ENCODE results near the gene MUC20. TPM values are rescaled to one million over a fixed set of nuclear protein-coding genes. Genes with fewer than 3 reads are reported as not detected.
A peak's percentile ranks its signal among the peaks of the same experiment; 100 is the strongest.

MUC20 gene
- total RNA-seq, 1 experiment from 2014 or later = not detected

DNA sequence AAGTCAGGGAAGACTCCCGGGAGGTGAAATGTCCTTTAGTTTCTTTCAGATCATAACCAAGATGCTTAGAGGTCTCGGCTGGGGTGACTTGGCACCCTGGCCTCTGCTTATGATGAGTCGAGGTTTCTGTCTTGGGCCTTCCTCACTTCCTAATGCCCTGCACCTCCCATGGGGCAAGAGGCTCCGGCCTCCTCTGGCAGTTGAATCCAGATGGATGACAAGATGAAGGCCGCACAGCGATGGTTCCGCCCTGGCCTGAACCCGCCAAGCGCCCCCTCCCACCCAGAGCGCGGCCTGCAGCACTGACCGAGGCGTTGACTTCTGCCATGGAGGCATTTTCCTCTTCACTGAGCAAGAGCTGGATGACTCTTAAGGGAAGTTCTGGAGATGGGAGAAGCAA is 31.3 kb downstream of the MUC20 start:
- no peak for ATAC-seq

DNA sequence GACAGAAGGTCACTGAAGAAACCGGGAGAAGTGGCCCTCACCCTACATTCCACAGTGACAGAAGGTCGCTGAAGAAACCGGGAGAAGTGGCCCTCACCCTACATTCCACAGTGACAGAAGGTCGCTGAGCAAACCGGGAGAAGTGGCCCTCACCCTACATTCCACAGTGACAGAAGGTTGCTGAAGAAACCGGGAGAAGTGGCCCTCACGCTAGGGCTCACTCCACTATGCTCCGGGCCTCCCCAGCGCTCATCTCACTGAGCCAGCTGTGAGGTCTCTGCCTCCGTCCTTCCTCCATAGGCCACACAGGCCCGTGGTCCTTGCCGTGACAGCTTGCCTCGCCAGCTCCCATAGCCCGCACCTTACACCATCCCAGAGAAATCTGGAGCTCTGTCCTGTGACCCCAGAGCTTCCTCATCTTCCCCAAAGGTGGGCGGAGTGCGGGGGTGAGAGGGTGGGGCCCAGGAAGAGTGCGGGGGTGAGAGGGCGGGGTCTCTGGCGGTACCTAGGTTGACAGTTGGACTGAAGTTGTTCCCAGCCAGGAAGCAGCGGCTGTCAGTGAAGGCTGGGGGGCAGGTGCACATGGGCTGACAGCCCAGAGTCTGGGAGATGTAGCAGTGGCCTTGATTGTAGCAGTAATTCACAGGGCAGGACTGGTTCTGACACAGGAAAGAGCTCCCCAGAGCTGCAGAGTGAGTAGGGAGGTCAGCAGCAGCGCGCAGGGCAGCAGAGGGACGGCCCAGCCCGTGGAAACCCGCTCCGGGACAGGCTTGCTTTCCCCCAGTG is 32.0 kb downstream of the MUC20 start:
- Histone ChIP-seq H3K9me3 (ENCODE audit: control insufficient read depth, insufficient read depth, low read depth, low read length) (no peaks in the 10 kb centered on the region), H3K4me3 (ENCODE audit: low read depth in 2 of 2, low read length in 2 of 2) (no peak overlapping the region), H3K36me3 (ENCODE audit: control insufficient read depth, insufficient read depth, low read length) (no peaks in the 10 kb centered on the region), H3K27me3 (ENCODE audit: control insufficient read depth, insufficient read depth, low read length) (0 out of 2 replicates have a peak, but pooled peaks cover 2% of the 10 kb centered on the region), H3K27ac (ENCODE audit: low read length) (no peak overlapping the region), H3K4me1 (ENCODE audit: control insufficient read depth, insufficient read depth, low read length) (no peaks in the 10 kb centered on the region)
- intact Hi-C loops (cut with micrococcal nuclease; ENCODE audit: unreplicated experiment) (no loop called here), in situ Hi-C loops (cut with HindIII; ENCODE audit: low pct_unique_long_range_greater_than_20kb, low sequenced_read_pairs) (no loop called here)
- DNase-seq (ENCODE audit: low read depth, low spot score) (no peak), ATAC-seq (peak; percentile 37; the same call in 1 of the 2 replicates)
- ChIA-PET POLR2A (no interaction called here), CTCF (no interaction called here)
- BruUV-seq (replicated peaks) = no TSS peak
- TF ChIP-seq, protein P1, sequence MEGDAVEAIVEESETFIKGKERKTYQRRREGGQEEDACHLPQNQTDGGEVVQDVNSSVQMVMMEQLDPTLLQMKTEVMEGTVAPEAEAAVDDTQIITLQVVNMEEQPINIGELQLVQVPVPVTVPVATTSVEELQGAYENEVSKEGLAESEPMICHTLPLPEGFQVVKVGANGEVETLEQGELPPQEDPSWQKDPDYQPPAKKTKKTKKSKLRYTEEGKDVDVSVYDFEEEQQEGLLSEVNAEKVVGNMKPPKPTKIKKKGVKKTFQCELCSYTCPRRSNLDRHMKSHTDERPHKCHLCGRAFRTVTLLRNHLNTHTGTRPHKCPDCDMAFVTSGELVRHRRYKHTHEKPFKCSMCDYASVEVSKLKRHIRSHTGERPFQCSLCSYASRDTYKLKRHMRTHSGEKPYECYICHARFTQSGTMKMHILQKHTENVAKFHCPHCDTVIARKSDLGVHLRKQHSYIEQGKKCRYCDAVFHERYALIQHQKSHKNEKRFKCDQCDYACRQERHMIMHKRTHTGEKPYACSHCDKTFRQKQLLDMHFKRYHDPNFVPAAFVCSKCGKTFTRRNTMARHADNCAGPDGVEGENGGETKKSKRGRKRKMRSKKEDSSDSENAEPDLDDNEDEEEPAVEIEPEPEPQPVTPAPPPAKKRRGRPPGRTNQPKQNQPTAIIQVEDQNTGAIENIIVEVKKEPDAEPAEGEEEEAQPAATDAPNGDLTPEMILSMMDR (IDR thresholded peaks at IDR 0.05) = no peak
- TF ChIP-seq, protein P2, sequence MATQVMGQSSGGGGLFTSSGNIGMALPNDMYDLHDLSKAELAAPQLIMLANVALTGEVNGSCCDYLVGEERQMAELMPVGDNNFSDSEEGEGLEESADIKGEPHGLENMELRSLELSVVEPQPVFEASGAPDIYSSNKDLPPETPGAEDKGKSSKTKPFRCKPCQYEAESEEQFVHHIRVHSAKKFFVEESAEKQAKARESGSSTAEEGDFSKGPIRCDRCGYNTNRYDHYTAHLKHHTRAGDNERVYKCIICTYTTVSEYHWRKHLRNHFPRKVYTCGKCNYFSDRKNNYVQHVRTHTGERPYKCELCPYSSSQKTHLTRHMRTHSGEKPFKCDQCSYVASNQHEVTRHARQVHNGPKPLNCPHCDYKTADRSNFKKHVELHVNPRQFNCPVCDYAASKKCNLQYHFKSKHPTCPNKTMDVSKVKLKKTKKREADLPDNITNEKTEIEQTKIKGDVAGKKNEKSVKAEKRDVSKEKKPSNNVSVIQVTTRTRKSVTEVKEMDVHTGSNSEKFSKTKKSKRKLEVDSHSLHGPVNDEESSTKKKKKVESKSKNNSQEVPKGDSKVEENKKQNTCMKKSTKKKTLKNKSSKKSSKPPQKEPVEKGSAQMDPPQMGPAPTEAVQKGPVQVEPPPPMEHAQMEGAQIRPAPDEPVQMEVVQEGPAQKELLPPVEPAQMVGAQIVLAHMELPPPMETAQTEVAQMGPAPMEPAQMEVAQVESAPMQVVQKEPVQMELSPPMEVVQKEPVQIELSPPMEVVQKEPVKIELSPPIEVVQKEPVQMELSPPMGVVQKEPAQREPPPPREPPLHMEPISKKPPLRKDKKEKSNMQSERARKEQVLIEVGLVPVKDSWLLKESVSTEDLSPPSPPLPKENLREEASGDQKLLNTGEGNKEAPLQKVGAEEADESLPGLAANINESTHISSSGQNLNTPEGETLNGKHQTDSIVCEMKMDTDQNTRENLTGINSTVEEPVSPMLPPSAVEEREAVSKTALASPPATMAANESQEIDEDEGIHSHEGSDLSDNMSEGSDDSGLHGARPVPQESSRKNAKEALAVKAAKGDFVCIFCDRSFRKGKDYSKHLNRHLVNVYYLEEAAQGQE (IDR thresholded peaks at IDR 0.05; ENCODE audit: insufficient read depth in 1 of 2, low read depth in 2 of 2, low read length in 1 of 2) = no peak
- no peak for TF ChIP-seq POLR2AphosphoS5 (IDR thresholded peaks at IDR 0.05; ENCODE audit: low read depth, low read length)
- no peak for TF ChIP-seq TCF7L2 (IDR thresholded peaks at IDR 0.05; ENCODE audit: low read depth, low read length)
- no peak for TF ChIP-seq SIN3A (IDR thresholded peaks at IDR 0.05; ENCODE audit: borderline replicate concordance, insufficient read depth, low read depth, low read length)

More for the DNA sequence above, 31.3 kb downstream of the MUC20 start:
- H3K9me3 ChIP-seq (ENCODE audit: control insufficient read depth, insufficient read depth, low read depth, low read length) = no peaks in the 10 kb centered on the region
- 0 out of 2 replicates have a peak, but pooled peaks cover 2% of the 10 kb centered on the region for H3K27me3 ChIP-seq (ENCODE audit: control insufficient read depth, insufficient read depth, low read length)
- intact Hi-C loops (cut with micrococcal nuclease; ENCODE audit: unreplicated experiment) = no loop called here
- no peaks in the 10 kb centered on the region for H3K36me3 ChIP-seq (ENCODE audit: control insufficient read depth, insufficient read depth, low read length)
- in situ Hi-C loops (cut with HindIII; ENCODE audit: low pct_unique_long_range_greater_than_20kb, low sequenced_read_pairs) = no loop called here
- no peaks in the 10 kb centered on the region for H3K4me1 ChIP-seq (ENCODE audit: control insufficient read depth, insufficient read depth, low read length)
- no peak for DNase-seq (ENCODE audit: low read depth, low spot score)
- H3K27ac ChIP-seq (ENCODE audit: low read length) = no peak overlapping the region
- CTCF ChIA-PET = no interaction called here
- POLR2A ChIA-PET = no interaction called here
- no peak overlapping the region for H3K4me3 ChIP-seq (ENCODE audit: low read depth in 2 of 2, low read length in 2 of 2)
- TF ChIP-seq, protein P2 (IDR thresholded peaks at IDR 0.05; ENCODE audit: insufficient read depth in 1 of 2, low read depth in 2 of 2, low read length in 1 of 2) = no peak
- no peak for TF ChIP-seq SIN3A (IDR thresholded peaks at IDR 0.05; ENCODE audit: borderline replicate concordance, insufficient read depth, low read depth, low read length)
- TF ChIP-seq TCF7L2 (IDR thresholded peaks at IDR 0.05; ENCODE audit: low read depth, low read length) = no peak
- TF ChIP-seq, protein P1 (IDR thresholded peaks at IDR 0.05) = no peak
- no peak for TF ChIP-seq POLR2AphosphoS5 (IDR thresholded peaks at IDR 0.05; ENCODE audit: low read depth, low read length)
- BruUV-seq (replicated peaks) = no TSS peak
